ENCODE measurements around the gene ZNF333. TPM values are rescaled to one million over a fixed set of nuclear protein-coding genes. Genes with fewer than 3 reads are reported as not detected.

The ZNF333 gene
- total and polyA plus RNA-seq, 2 donors (not counting 3 experiments of a cell fraction or from before 2014, with no cell fraction given), result 11.1 to 19.7 TPM

- Histone ChIP-seq H3K4me2 (ENCODE audit: insufficient read depth, low read length) (no peak overlapping the region), H3K9ac (replicated peaks; ENCODE audit: extremely low read depth, insufficient read depth, low read length) (no peak overlapping the region), H3K9me1 (replicated peaks; ENCODE audit: control insufficient read depth, extremely low read depth, insufficient read depth, low read length) (no peaks in the 10 kb centered on the region), H3K4me3 (replicated peaks in 1 of 3; ENCODE audit: insufficient read depth in 1 of 3, low read depth in 1 of 3, low read length in 3 of 3) (no peak overlapping the region), H3K9me3 (replicated peaks; ENCODE audit: control insufficient read depth, insufficient read depth, low read length) (no peaks in the 10 kb centered on the region), H4K20me1 (replicated peaks; ENCODE audit: control insufficient read depth, extremely low read depth, insufficient read depth, low read length) (no peaks in the 10 kb centered on the region), H3K79me2 (ENCODE audit: control insufficient read depth, insufficient read depth, low read length) (no peaks in the 10 kb centered on the region), H3K4me1 (ENCODE audit: control insufficient read depth, extremely low read depth, insufficient read depth, low read length) (no peaks in the 10 kb centered on the region), H3K27me3 (ENCODE audit: control insufficient read depth in 2 of 2, insufficient read depth in 2 of 2, low read length in 2 of 2) (no peaks in the 10 kb centered on the region), H3K36me3 (ENCODE audit: control insufficient read depth in 2 of 2, extremely low read depth in 1 of 2, insufficient read depth in 2 of 2, low read length in 2 of 2) (no peaks in the 10 kb centered on the region), H3K27ac (ENCODE audit: insufficient read depth, low read depth, low read length) (no peak overlapping the region), H2AFZ (ENCODE audit: low read depth, low read length) (no peak overlapping the region)
- dilution Hi-C loops (cut with MboI; ENCODE audit: extremely low pct_ligation_motif_present, low sequenced_read_pairs), result no loop called here
- BruUV-seq (replicated peaks), result no TSS peak
- TF ChIP-seq MAX (IDR thresholded peaks at IDR 0.05; ENCODE audit: insufficient read depth, insufficient read length) (no peak), CTCF (IDR thresholded peaks at IDR 0.05; ENCODE audit: extremely low read depth in 1 of 2, insufficient read depth in 1 of 2, low read depth in 1 of 2, low read length in 2 of 2) (no peak), FOS (IDR thresholded peaks at IDR 0.05; ENCODE audit: borderline replicate concordance, insufficient read depth, low read length) (no peak), MYC (IDR thresholded peaks at IDR 0.05; ENCODE audit: low read depth, low read length) (no peak), JUN (IDR thresholded peaks at IDR 0.05; ENCODE audit: borderline replicate concordance, insufficient read depth, insufficient read length, low read depth) (no peak), POLR2A (IDR thresholded peaks at IDR 0.05; ENCODE audit: low read depth, low read length) (no peak), GATA2 (IDR thresholded peaks at IDR 0.05; ENCODE audit: insufficient read depth, insufficient read length, low read depth, low read length) (no peak), EZH2 (IDR thresholded peaks at IDR 0.05; ENCODE audit: borderline replicate concordance, low read depth, low read length, severe bottlenecking) (no peak), POLR2AphosphoS5 (IDR thresholded peaks at IDR 0.05; ENCODE audit: insufficient read depth, low read depth, low read length) (no peak)
- CTCF ChIA-PET, result no interaction called here
- POLR2A ChIA-PET, result no interaction called here
- intact Hi-C loops (cut with micrococcal nuclease), result no loop called here
- no peak for FAIRE-seq
- no peak for DNase-seq (ENCODE audit: low read depth, low spot score)
Measured at GRCh38 chr19:14661372-14661924, 28.4 kb upstream of the ZNF333 start.
